Measurements from ENCODE around the gene SPIRE2. TPM values are rescaled to one million over a fixed set of nuclear protein-coding genes. Genes with fewer than 3 reads are reported as not detected.
A peak's percentile ranks its signal among the peaks of the same experiment; 100 is the strongest.

Gene SPIRE2
- total and polyA plus RNA-seq, 2 of the 13 experiments (the other 11 are each of a cell fraction or from before 2014, with no cell fraction given): 13.3 to 37.5 TPM

GRCh38 chr16:89881368-89881730 is 53.1 kb downstream of the SPIRE2 start (continued):
- TF ChIP-seq, protein P1, sequence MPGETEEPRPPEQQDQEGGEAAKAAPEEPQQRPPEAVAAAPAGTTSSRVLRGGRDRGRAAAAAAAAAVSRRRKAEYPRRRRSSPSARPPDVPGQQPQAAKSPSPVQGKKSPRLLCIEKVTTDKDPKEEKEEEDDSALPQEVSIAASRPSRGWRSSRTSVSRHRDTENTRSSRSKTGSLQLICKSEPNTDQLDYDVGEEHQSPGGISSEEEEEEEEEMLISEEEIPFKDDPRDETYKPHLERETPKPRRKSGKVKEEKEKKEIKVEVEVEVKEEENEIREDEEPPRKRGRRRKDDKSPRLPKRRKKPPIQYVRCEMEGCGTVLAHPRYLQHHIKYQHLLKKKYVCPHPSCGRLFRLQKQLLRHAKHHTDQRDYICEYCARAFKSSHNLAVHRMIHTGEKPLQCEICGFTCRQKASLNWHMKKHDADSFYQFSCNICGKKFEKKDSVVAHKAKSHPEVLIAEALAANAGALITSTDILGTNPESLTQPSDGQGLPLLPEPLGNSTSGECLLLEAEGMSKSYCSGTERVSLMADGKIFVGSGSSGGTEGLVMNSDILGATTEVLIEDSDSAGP (CRISPR knock-in tag; IDR thresholded peaks at IDR 0.05; ENCODE audit: borderline replicate concordance): no peak
- TF ChIP-seq KDM2A (CRISPR knock-in tag; IDR thresholded peaks at IDR 0.05; ENCODE audit: borderline replicate concordance, low read depth): no peak
- no peak for TF ChIP-seq BCL6 (CRISPR knock-in tag; IDR thresholded peaks at IDR 0.05)

- no peak overlapping the region for H3K9ac ChIP-seq (ENCODE audit: insufficient read depth, low read depth, low read length)
- ATAC-seq: no peak
- H3K4me3 ChIP-seq (replicated peaks in 1 of 3; ENCODE audit: insufficient read depth in 1 of 3, low read depth in 2 of 3, low read length in 3 of 3): no peak overlapping the region
- no peak overlapping the region for H2AFZ ChIP-seq (ENCODE audit: low read length)
- in situ Hi-C loops (cut with HindIII; ENCODE audit: extremely low pct_ligation_motif_present, low pct_unique_long_range_greater_than_20kb) (no loop called here), intact Hi-C loops (cut with micrococcal nuclease; ENCODE audit: unreplicated experiment) (no loop called here)
- H3K4me2 ChIP-seq (ENCODE audit: low read depth, low read length): no peak overlapping the region
- H3K79me2 ChIP-seq (ENCODE audit: insufficient read depth, low read length): peaks cover 41% of the 10 kb centered on the region
- no peaks in the 10 kb centered on the region for H3K27me3 ChIP-seq (ENCODE audit: control insufficient read depth in 1 of 2, insufficient read depth in 2 of 2, low read length in 2 of 2)
- H3K36me3 ChIP-seq (replicated peaks in 1 of 2; ENCODE audit: control insufficient read depth in 1 of 2, insufficient read depth in 2 of 2, low read length in 2 of 2): peaks cover 43 to 86% of the 10 kb centered on the region in 2 experiments
- 97% methylated on average over 28 of the region's 28 CpGs for WGBS (ENCODE audit: low lambda C conversion rate)
- FAIRE-seq: no peak
- no peaks in the 10 kb centered on the region for H3K4me1 ChIP-seq (ENCODE audit: insufficient read depth, low read length)
- no peak for DNase-seq (ENCODE audit: low spot score)
- TF ChIP-seq AGO1 (IDR thresholded peaks at IDR 0.05; ENCODE audit: low read depth, low read length, poor library complexity, severe bottlenecking): no peak
- TF ChIP-seq ZNF225 (CRISPR knock-in tag; IDR thresholded peaks at IDR 0.05): peak; percentile 34; the same call in 1 of the 2 replicates
- TF ChIP-seq POLR2AphosphoS2 (IDR thresholded peaks at IDR 0.05; ENCODE audit: low read depth, low read length): 0 out of 2 replicates have a peak, but pooled peaks have one; percentile 62
- TF ChIP-seq THAP9 (CRISPR knock-in tag; IDR thresholded peaks at IDR 0.05; ENCODE audit: borderline replicate concordance): 0 out of 2 replicates have a peak, but pooled peaks have one; percentile 9
- peak; percentile 79 for TF ChIP-seq AGO2 (optimal IDR thresholded peaks at IDR 0.05; ENCODE audit: low read depth, low read length)
- TF ChIP-seq RERE (CRISPR knock-in tag; IDR thresholded peaks at IDR 0.05; ENCODE audit: low read depth): no peak
- TF ChIP-seq ATAD3A (CRISPR knock-in tag; IDR thresholded peaks at IDR 0.05): peak; percentile 35; the same call in 1 of the 2 replicates
- no peak overlapping the region for H3K27ac ChIP-seq (ENCODE audit: extremely low read length, insufficient read depth, low read length)
- H4K20me1 ChIP-seq (ENCODE audit: insufficient read depth, low read length): peaks cover 11% of the 10 kb centered on the region
- no peaks in the 10 kb centered on the region for H3K9me3 ChIP-seq (ENCODE audit: low read length)
- no TSS peak for BruUV-seq (replicated peaks)
- POLR2A ChIA-PET: no interaction called here
- CTCF ChIA-PET (ENCODE audit: low intra/inter-chr PET ratio, low total read pairs): no interaction called here
Measured at GRCh38 chr16:89883346-89884040, 55.2 kb downstream of the SPIRE2 start.

All from HepG2 (cell line).